K562 (cell line): Measurements from ENCODE around the gene FBXL13. TPM values are rescaled to one million over a fixed set of nuclear protein-coding genes. Genes with fewer than 3 reads are reported as not detected.
"Not testable (repeated sequence)": the region's sequence is repeated elsewhere in the genome, so short reads cannot be mapped to it uniquely, and the experiment has no call there.

Source experiments
- ATAC-seq: fragments of 200-7000 bp; cut with Tn5 transposase; 3 replicates; pipeline ENCODE4 v1.9.1; 2020; ENCODE audit warnings: moderate library complexity
- BruUV-seq: library from RNA; stranded (reverse); fragments of 400-500 nt; replicated peaks from 2 replicates; lab custom pipeline; 2021; lab: Mats Ljungman, UMichigan
- CTCF ChIA-PET: fragments of 300-600 bp; formaldehyde crosslinking; extraction: SDS; loops from one replicate; lab custom pipeline; 2021; ENCODE audit warnings: low intra/inter-chr PET ratio; lab: Yijun Ruan, JAX
- POLR2A ChIA-PET: fragments of 300-600, 350-650 bp; sonication (Branson Sonifier 250); formaldehyde crosslinking; extraction: SDS; loops from one replicate; lab custom pipeline; 2021; ENCODE audit warnings: antibody characterized with exemption, inconsistent platforms; lab: Yijun Ruan, JAX
- DNase-seq, 4 experiments: peaks; one replicate each; pipeline versions ENCODE4 v3.0.0 to v3.0.0-alpha.2; 2011 to 2018; ENCODE audit warnings: low spot score in 3 of 4, mixed read lengths in 3 of 4; ENCODE audit errors: extremely low read depth in 1 of 4
- FAIRE-seq: peaks from 2 replicates; lab custom pipeline; 2011; peaks lifted over from hg19 to GRCh38; lab: Jason Lieb, UNC
- H2AFZ ChIP-seq: 2 replicates; pipeline ENCODE4 v1.6.0; 2011; ENCODE audit warnings: low read depth, low read length, control low read depth, inconsistent platforms
- H3K27ac ChIP-seq: fragments of 200-600 bp; 3 replicates; pipeline ENCODE4 v1.8.0; 2011; ENCODE audit warnings: low read depth, mild to moderate bottlenecking, control low read depth, inconsistent platforms, low read length, moderate library complexity, mixed read lengths; ENCODE audit errors: extremely low read depth
- H3K27me3 ChIP-seq, 2 experiments: fragments of 300-600 bp in 1 of 2; 2 replicates in 1 of 2; 3 replicates in 1 of 2; pipeline versions ENCODE4 v1.6.0 to v1.8.0; 2011; ENCODE audit warnings: inconsistent platforms in 2 of 2, low read length in 2 of 2, mild to moderate bottlenecking in 1 of 2, mixed read lengths in 1 of 2, moderate library complexity in 1 of 2; ENCODE audit not compliant: control insufficient read depth in 2 of 2, insufficient read depth in 2 of 2
- H3K36me3 ChIP-seq: fragments of 300-600 bp; 3 replicates; pipeline ENCODE4 v1.8.0; 2011; ENCODE audit warnings: mild to moderate bottlenecking, low read length, inconsistent platforms; ENCODE audit not compliant: control insufficient read depth, insufficient read depth
- H3K4me1 ChIP-seq, 2 experiments: fragments of 200-600 bp in 1 of 2; replicated peaks in 1 of 2; 2 replicates in 1 of 2; 3 replicates in 1 of 2; pipeline versions ENCODE4 v1.5.1 to v1.8.0; 2011; ENCODE audit warnings: inconsistent platforms in 2 of 2, low read length in 2 of 2, mild to moderate bottlenecking in 1 of 2, mixed read lengths in 1 of 2, moderate library complexity in 1 of 2; ENCODE audit not compliant: control insufficient read depth in 2 of 2, insufficient read depth in 2 of 2
- H3K4me2 ChIP-seq: 2 replicates; pipeline ENCODE4 v1.6.1; 2011; ENCODE audit warnings: low read length, control low read depth, inconsistent platforms, mixed read lengths; ENCODE audit not compliant: insufficient read depth
- H3K4me3 ChIP-seq: fragments of 200-600 bp; sonication (generic), shearing (Covaris generic); 2 replicates; pipeline ENCODE4 v1.5.1; 2016; ENCODE audit warnings: control low read depth, inconsistent platforms
- H3K79me2 ChIP-seq: fragments of 200-600 bp; 3 replicates; pipeline ENCODE4 v1.8.0; 2011; ENCODE audit warnings: low read length, inconsistent platforms; ENCODE audit not compliant: control insufficient read depth, insufficient read depth
- H3K9ac ChIP-seq, 2 experiments: 2 replicates each; pipeline versions ENCODE4 v1.6.0 to v1.6.1; 2011; ENCODE audit warnings: low read depth in 2 of 2, low read length in 2 of 2, control low read depth in 1 of 2, inconsistent platforms in 1 of 2, mild to moderate bottlenecking in 1 of 2, mixed read lengths in 1 of 2; ENCODE audit not compliant: insufficient read depth in 1 of 2
- H3K9me1 ChIP-seq: one replicate; pipeline ENCODE4 v1.6.0; 2011; ENCODE audit warnings: inconsistent platforms, mild to moderate bottlenecking, low read length, moderate library complexity; ENCODE audit not compliant: control insufficient read depth, insufficient read depth
- H3K9me3 ChIP-seq: replicated peaks from 2 replicates; pipeline ENCODE4 v1.5.1; 2011; ENCODE audit warnings: low read depth, low read length, inconsistent platforms; ENCODE audit not compliant: control insufficient read depth, insufficient read depth
- H4K20me1 ChIP-seq: replicated peaks from 2 replicates; pipeline ENCODE4 v1.6.1; 2011; ENCODE audit warnings: low read length, inconsistent platforms, mixed read lengths; ENCODE audit not compliant: control insufficient read depth, insufficient read depth
- CEBPB ChIP-seq: fragments of 450-650 bp; IDR thresholded peaks from 2 replicates; pipeline ENCODE4 v1.6.1; 2016; ENCODE audit warnings: missing genetic modification characterization, missing compliant biosample characterization
- CEBPG ChIP-seq, 3 experiments: fragments of 200-800 bp in 1 of 3; sonication (Bioruptor generic) in 1 of 3; sonication (generic) in 1 of 3; formaldehyde crosslinking in 1 of 3; IDR thresholded peaks in 2 of 3; conservative IDR thresholded peaks in 1 of 3; 2 replicates each; pipeline versions ENCODE4 v1.6.1 to v1.8.0; 2016 to 2022; ENCODE audit warnings: missing compliant biosample characterization in 2 of 3, missing genetic modification characterization in 2 of 3, mild to moderate bottlenecking in 1 of 3, missing genetic modification reagents in 1 of 3
- RBM25 ChIP-seq: fragments of 200-400 bp; formaldehyde crosslinking; IDR thresholded peaks from 2 replicates; pipeline ENCODE4 v1.6.1; 2018; ENCODE audit warnings: low read length, low read depth, moderate library complexity; ENCODE audit not compliant: severe bottlenecking
- WGBS: fragments of 100-300 bp; shearing (Covaris generic); methylation state at CpG from one replicate; pipeline ENCODE4 v1.1.6; 2016; ENCODE audit warnings: low coverage, mixed read lengths; ENCODE audit not compliant: insufficient coverage; ENCODE audit errors: missing lambda C conversion rate; 5-methylcytosine and 5-hydroxymethylcytosine counted together
- in situ Hi-C: fragments of 300-500 bp; cut with MboI; formaldehyde crosslinking; loops from 4 replicates; pipeline ENCODE4 v1.15.0; 2018; ENCODE audit warnings: inconsistent platforms, mixed read lengths
- intact Hi-C: fragments of 100-400 bp; cut with micrococcal nuclease; formaldehyde crosslinking; loops from 2 replicates; pipeline ENCODE4 v1.14.2; 2022
- polyA plus RNA-seq, 8 experiments: library from polyadenylated mRNA; depleted of rRNA in 4 of 8; stranded (reverse) in 5 of 8; unstranded in 3 of 8; fragments of >200 nt; fragmentation: Nextera tagmentation in 2 of 8; fragmentation: Illumina TruSeq in 1 of 8; extraction: Ambion mirVana in 2 of 8; extraction: Trizol in 1 of 8; gene quantifications; 2 replicates each; pipeline versions ENCODE4 v1.2.1 to v1.2.3, GENCODE V29; 2011 to 2014; ENCODE audit warnings: inconsistent platforms in 1 of 8, missing spikeins in 1 of 8
- total RNA-seq, 7 experiments: library from RNA; depleted of rRNA in 6 of 7; stranded (reverse); fragments of >200 nt in 6 of 7; fragmentation: Illumina TruSeq in 2 of 7; extraction: Trizol in 2 of 7; gene quantifications; 2 replicates each; pipeline versions ENCODE4 v1.2.1 to v1.2.3, GENCODE V29; 2011 to 2021; ENCODE audit warnings: low replicate concordance in 1 of 7
- TF ChIP-seq, protein P1 (sequence below), 2 experiments: fragments of 450-650 bp in 1 of 2; sonication (generic) in 1 of 2; formaldehyde crosslinking in 1 of 2; IDR thresholded peaks in 1 of 2; conservative IDR thresholded peaks in 1 of 2; 2 replicates each; pipeline versions ENCODE4 v1.6.1 to v1.8.1; 2016 to 2023; ENCODE audit warnings: mild to moderate bottlenecking in 2 of 2, moderate library complexity in 2 of 2, inconsistent platforms in 1 of 2, missing genetic modification reagents in 1 of 2

The FBXL13 gene
- total and polyA plus RNA-seq, 9 of the 15 experiments (the other 6 are each of a cell fraction or from before 2014, with no cell fraction given): 16.3 to 55.0 (median 25.4) TPM

- H3K4me2 ChIP-seq; H3K27ac ChIP-seq; H3K9ac ChIP-seq; H3K9me1 ChIP-seq; H4K20me1 ChIP-seq; H3K27me3 ChIP-seq; POLR2A ChIA-PET; DNase-seq; H3K79me2 ChIP-seq; ATAC-seq; H2AFZ ChIP-seq; FAIRE-seq; H3K4me3 ChIP-seq; in situ Hi-C loops; H3K4me1 ChIP-seq; CTCF ChIA-PET; intact Hi-C loops; H3K9me3 ChIP-seq; TF ChIP-seq CEBPG (CRISPR knock-in tag; IDR thresholded peaks at IDR 0.05): not testable (repeated sequence)
- TF ChIP-seq RBM25: peak; percentile 9
- TF ChIP-seq CEBPG (tag; conservative IDR thresholded peaks at IDR 0.05 in 1 of 2, IDR thresholded peaks at IDR 0.05 in 1 of 2): peak; percentile 56 to 77; a peak in 3 of 4 replicates
- peak; percentile 47 for TF ChIP-seq CEBPB (tag)
- TF ChIP-seq, protein P1, sequence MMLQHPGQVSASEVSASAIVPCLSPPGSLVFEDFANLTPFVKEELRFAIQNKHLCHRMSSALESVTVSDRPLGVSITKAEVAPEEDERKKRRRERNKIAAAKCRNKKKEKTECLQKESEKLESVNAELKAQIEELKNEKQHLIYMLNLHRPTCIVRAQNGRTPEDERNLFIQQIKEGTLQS (IDR thresholded peaks at IDR 0.05): peak; percentile 62
- TF ChIP-seq, protein P1 (CRISPR knock-in tag; conservative IDR thresholded peaks at IDR 0.05): not testable (repeated sequence)
- peaks cover 22% of the 10 kb centered on the region; the same call in 2 of the 3 replicates for H3K36me3 ChIP-seq
- TSS peak; percentile 51 for BruUV-seq
- 63% methylated on average over 2 of the region's 2 CpGs for WGBS
These were observed 172.5 kb downstream of the FBXL13 start for GRCh38 chr7:102902052-102902451.
